Stimulated activated CD4-positive, alpha-beta T cell treated with anti-CD3 and anti-CD28 coated beads, Interleukin-4, amount 100 ng/mL, for 4 hours (primary cell): ENCODE data around the gene INPP5J.
"Not testable (repeated sequence)": the region's sequence is repeated elsewhere in the genome, so short reads cannot be mapped to it uniquely, and the experiment has no call there.

ENCODE experiments used
- DNase-seq, 2 experiments: peaks; one replicate each; pipeline ENCODE4 v3.0.0-alpha.2; 2020

INPP5J gene

DNA sequence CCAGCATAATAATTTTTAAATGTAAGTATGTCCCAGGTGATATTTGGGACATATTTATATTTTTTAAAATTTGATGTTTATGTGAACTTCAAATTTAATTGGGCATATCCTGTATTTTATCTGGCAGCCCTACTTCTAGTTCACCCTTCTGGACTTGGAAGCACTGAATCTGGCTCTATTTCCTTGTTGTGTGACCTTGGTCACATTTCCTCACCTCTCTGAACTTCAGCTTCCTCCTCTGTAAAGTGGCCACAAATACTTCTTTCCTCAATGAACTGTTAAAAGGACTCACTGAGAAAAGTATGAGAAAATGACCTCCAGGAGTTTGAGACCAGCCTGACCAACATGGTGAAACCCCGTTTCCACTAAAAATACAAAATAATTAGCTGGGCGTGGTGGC, 29.1 kb downstream of the INPP5J start:
- no peak for DNase-seq

DNA sequence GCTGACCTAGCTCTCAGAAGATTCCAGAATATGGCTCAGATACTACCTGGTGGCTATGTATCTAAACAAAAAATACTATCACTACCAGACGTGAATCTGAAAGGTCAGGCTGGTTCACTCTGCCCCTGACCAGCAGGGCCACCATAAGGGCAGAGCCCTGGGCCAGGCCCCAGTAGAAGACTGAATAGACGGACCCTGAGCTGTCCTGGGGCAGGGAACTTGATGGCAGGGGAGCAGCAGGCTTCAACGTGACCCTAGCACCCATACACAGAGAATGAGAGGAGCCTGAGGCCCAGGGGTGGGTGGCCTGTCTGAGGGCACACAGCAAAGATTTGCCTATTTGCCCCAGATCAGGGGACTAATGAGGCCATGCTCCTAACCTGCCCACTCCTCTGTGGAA, 30.6 kb downstream of the INPP5J start:
- DNase-seq, result no peak

DNA sequence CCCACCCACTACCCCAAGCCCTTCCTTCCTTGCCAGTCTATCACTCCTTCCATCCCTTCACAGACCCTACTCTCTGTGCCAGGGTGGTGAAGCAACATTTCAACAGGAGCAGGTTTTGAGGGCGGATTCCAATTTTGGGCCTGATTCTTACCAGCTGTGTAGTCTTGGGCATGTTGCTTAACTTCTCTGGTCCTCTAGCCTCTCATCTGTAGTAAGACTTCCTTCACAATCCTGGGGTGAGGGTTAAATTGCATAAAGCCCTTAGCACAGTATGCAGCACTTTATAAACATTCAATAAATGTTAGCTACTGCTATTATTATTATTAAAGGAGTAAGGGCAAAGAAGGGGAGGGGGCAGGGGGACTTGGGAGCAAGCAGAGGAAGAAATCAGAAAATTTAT, 32.2 kb downstream of the INPP5J start:
- no peak for DNase-seq

DNA sequence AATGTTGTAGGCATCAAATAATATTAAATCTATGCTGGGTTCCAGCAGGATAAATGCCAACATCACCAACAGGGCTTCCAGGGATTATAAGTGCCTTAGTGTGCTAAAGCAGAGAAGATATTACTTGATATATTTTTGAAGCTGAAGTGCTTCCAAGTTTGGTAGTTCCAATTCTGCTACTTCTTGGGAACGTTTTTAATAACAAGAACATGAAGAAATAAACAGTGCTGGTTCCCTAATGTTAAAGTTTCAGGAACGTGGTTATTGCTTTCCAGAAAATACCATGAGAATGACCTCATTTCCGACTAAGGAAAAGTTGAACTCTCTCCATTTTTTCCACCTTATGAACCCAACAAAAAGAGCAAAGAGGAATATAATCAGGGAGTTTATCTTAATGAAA, 32.7 kb downstream of the INPP5J start:
- DNase-seq, result no peak

DNA sequence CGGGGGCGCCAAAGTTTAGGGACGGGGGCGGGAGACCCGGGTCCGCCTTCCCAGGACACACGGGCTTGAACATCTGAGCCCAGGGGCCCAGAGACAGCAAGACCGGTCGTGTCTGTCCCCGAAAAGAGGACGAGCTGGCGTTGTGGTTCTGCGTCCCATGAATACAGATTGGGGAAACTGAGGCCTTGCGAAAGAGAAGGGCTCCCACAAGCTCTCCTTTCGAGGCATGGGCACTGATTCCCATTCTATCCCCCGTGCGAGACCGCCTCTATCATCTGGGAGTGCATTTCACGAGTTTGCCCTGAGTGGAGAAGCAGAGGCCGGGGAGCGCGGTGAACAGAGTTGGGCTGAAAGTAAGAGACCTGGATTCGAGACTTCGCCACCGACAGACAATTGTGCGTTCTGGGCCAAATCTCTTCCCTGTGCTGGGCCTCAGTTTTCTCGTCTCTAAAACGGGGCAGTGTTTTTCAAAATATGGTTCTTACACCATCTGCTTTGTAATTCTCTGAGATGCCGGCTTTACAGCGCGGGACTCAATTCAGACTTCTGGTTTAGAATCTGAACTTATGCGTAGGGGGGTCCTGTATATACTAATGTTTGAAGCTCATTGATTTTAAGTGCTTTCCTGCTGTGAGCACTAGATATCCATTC, 37.7 kb downstream of the INPP5J start:
- peak in 1 of 2 experiments; percentile 4 for DNase-seq

DNA sequence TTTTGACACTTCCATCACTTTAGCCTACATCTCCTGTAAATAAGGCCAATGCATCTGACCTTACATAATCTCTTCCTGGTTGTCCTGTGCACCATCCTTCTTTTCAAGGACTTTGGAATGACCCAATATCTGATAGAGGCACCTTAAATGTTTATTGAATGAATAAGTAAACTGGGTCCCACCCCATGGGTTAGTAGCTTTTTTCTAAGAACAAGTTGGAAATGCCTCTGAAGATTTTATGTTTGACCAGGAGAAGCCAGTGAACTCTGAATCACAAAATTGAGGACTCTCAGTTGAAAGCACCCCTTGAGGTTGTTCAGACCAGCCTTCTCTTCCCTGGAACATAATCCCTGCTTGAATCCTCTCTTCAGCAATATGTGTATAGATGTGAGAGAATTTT, 38.6 kb downstream of the INPP5J start:
- no peak for DNase-seq

DNA sequence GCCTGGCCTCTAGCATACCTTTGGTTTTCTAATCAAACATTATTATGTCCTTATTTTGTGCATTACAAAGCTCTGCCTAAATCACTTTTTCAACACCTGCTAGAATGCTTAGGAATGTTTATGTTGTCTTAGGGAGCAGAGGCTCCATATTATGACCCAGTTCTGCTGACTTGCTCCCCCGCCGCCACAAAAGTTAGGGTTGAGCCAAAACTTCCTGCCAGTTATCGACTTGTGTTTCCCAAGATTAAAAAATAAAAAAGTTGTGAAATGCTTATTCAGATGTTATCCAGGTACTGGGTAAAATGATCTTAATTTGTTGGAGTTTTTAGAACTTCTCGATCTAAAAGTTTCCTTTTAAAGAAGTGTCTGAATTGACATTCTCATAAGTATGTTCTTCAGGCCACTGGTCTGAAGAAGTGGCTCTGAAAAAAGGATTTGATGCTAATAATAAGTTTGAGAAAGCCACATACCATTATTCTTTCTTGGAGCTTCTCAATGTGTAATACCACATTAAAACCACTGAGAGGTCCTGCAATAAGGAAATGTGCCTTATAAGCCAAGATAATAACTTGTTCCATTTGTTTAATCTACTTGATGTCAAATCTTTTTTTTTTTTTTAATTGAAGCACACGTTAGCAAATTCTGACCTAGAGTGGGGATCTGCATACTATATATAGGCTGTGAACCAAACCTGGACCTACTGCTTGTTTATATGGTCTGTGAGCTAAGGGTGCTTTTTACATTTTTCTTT, 39.4 kb downstream of the INPP5J start:
- DNase-seq, result no peak

DNA sequence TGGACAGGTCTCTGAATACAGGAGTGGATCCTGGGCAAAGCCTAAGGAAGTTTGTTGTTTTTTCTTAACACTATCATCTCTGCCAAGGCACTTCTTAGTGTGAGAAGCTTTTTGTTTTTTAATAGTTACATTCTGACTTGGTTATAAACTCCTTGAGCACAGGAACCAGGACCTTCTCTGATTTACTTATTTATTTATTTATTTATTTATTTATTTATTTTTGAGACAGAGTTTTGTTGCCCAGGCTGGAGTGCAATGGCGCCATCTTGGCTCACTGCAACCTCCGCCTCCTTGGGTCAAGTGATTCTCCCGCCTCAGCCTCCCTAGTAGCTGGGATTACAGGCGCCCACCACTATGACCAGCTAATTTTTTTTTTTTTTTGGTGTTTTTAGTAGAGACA, 48.2 kb downstream of the INPP5J start:
- no peak for DNase-seq

DNA sequence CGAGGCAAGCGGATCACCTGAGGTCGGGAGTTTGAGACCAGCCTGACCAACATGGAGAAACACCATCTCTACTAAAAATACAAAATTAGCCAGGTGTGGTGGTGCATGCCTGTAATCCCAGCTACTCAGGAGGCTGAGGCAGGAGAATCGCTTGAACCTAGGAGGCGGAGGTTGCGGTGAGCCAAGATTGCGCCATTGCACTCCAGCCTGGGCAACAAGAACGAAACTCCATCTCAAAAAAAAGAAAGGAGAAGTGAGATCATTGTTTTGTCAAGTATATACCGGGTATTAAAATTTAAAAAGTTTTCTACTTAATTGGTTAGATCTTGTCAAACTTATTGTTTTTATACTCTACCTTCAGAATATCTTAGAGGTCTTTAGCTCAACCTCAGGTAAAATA, 49.0 kb downstream of the INPP5J start:
- DNase-seq, result not testable (repeated sequence)

DNA sequence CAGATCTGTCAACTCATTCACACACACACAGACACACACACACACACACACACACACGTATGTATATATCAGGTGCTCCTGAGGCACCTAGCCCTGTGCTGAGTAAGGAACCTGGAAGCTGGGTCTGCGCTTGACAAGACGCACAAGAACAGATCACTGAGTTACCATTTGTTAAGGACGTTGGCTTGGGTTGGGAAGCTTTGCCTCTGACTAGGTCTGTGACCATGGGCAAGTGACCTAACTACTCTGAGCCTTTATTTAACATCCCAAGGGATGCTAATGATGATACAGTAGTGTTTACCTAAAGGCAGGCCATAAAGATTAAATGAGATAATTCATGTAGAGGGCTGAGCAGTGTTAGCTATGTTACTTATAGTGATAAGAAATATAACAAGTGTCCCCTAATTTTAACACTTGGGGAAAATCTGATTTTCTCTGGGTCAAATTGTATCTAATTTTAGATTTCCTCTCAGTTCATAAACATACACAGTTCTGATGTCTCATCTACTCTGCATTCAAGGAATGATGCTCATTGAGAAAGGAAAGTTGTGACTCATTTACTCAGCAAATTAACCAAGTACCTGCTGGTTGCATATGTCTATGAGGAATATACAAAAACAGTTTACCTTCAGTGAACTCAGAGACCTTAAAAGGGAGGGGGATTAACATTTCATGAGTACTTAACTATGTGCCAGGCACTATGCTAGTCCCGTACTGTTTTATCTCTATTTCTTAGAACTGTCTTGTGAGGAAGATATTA, 50.8 kb downstream of the INPP5J start:
- DNase-seq, result no peak

DNA sequence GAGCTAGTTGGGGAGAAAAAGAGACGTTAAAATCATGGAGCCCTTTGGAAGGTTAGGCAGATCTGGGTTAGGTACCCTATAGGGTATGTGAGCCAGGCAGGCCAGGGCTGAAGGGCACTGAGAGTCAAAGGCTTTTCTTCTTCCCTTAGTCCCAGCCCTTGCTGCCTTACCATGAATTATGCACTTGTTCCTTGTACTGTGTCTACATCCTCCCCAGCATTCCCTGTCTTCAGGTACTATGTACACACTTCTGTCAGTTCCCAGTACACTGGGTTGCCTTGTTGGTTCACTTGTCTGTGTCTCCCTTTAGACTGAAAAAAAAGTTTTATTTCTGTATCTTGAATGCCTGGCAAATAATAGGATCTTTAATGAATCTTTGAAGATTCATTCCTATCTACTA, 54.2 kb downstream of the INPP5J start:
- no peak for DNase-seq

DNA sequence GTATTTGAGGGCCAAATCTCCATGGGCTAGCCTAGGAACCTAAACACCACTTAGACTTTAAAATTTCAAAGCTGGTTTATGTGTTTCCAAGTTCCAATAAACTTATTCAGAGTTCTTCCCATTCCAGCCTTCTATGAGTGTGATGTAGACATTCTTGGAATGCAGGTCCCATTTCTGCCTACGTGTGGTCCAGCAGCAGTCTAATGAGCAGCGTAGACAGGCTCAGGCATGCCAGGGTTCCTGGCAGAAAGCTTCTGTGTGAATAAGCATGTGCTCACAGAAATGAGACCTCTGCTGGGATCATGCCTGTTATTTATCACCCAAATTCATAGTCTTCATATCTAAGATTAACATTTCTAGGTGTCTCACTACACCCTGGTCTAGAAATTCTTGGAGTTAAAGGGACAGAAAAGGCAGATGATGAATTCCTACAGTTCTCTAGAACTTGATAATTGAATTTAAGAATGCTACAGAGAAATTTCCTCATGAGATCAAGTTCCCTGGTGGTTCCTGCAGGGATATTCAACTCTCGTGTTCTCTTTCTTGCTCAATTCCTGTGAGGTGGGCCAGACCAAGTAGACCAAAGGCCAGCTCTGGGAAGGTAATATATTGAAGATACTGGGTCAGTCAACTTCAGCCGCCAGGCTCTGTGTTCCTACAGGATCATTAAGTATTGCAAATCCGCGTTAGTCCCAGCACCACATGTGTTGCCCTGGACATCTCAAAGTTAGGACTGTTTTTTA, 54.8 kb downstream of the INPP5J start:
- DNase-seq, result no peak

DNA sequence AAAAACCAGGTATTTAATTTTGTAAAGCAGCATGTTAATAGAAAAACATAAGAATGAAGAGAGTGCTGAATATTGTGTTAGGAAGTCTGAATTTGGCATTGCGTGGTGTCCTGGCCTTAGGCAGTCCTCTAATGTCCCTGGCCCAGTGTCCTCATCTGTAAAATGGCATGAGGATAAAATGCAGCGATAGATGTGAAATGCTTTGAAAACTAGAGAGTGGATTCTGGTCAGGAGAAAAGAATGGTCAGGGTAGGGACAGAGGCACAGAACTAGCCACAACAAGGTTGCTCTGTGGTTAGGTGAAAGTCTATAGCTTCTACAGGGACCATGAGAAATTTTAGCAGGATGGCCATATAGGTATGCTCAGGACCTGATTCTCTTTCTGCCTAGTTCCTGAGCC, 56.1 kb downstream of the INPP5J start:
- DNase-seq, result no peak

DNA sequence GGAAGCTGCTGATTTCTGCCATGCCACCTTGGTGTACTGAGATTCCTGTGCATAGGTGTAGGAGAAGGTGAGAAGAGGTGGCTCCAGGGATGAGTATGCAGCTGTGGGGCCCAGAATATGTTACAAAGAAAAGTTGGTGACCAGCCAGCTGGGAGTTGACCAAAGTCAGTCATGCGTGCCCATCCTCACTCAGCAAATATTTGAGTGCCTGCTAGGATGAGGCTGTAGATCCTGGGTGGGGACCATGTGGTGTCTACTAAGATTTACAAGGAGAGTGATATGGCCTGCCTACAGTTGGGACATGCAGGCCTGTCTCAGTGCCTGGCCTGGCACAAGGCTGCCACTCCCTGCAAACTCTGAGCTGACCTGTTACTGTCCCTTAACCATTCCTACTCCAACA, 56.6 kb downstream of the INPP5J start:
- no peak for DNase-seq

DNA sequence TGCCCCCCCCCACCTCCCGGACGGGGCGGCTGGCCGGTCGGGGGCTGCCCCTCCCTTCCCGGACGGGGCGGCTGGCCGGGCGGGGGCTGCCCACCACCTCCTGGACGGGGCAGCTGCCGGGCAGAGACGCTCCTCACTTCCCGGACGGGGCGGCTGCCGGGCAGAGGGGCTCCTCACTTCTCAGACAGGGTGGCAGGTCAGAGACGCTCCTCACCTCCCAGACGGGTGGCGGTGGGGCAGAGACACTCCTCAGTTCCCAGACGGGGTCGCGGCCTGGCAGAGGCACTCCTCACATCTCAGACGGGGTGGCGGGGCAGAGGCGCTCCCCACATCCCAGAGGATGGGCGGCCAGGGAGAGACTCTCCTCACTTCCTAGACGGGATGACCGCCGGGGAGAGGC, 61.2 kb downstream of the INPP5J start:
- no peak for DNase-seq
